HepG2 (cell line): ENCODE measurements around the gene XPO1. TPM values are rescaled to one million over a fixed set of nuclear protein-coding genes. Genes with fewer than 3 reads are reported as not detected.

Experiments
- KLF11 ChIP-seq: IDR thresholded peaks from 2 replicates; pipeline ENCODE4 v1.6.1; 2016; ENCODE audit warnings: missing compliant biosample characterization
- MED1 ChIP-seq: sonication (generic); formaldehyde crosslinking; IDR thresholded peaks from 2 replicates; pipeline ENCODE4 v1.4.0; 2020; ENCODE audit warnings: missing genetic modification reagents
- NFRKB ChIP-seq: fragments of 450-650 bp; IDR thresholded peaks from 2 replicates; pipeline ENCODE4 v1.6.1; 2017
- ZC3H4 ChIP-seq: sonication (generic); formaldehyde crosslinking; IDR thresholded peaks from 2 replicates; pipeline ENCODE4 v1.4.0; 2020; ENCODE audit warnings: missing genetic modification reagents, borderline replicate concordance
- ZEB1 ChIP-seq: IDR thresholded peaks from 2 replicates; pipeline ENCODE4 v1.6.1; 2012; ENCODE audit warnings: mild to moderate bottlenecking, low read depth, inconsistent platforms; ENCODE audit not compliant: insufficient replicate concordance
- ZNF296 ChIP-seq: sonication (generic); formaldehyde crosslinking; conservative IDR thresholded peaks from 2 replicates; pipeline ENCODE4 v1.5.0; 2020; ENCODE audit warnings: mild to moderate bottlenecking, missing genetic modification reagents
- ZNF607 ChIP-seq: sonication (generic); formaldehyde crosslinking; IDR thresholded peaks from 2 replicates; pipeline ENCODE4 v1.5.1; 2020; ENCODE audit warnings: missing genetic modification reagents, mild to moderate bottlenecking, borderline replicate concordance
- ZNF724P ChIP-seq: sonication (generic); formaldehyde crosslinking; IDR thresholded peaks from 2 replicates; pipeline ENCODE4 v1.8.0; 2022; ENCODE audit warnings: missing genetic modification reagents, borderline replicate concordance
- polyA plus RNA-seq, 8 experiments: library from polyadenylated mRNA; depleted of rRNA in 3 of 8; stranded (reverse) in 7 of 8; unstranded in 1 of 8; fragments of >200 nt; fragmentation: Illumina TruSeq in 4 of 8; extraction: Trizol in 4 of 8; gene quantifications; 2 replicates each; pipeline versions ENCODE4 v1.2.1 to v1.2.3, GENCODE V29; 2011 to 2016; ENCODE audit warnings: low read depth in 4 of 8, missing spikeins in 1 of 8, mixed read lengths in 1 of 8; ENCODE audit not compliant: insufficient read depth in 1 of 8
- total RNA-seq, 5 experiments: library from RNA; depleted of rRNA; stranded (reverse); fragments of >200 nt; fragmentation: Illumina TruSeq; extraction: Trizol; gene quantifications; 2 replicates each; pipeline ENCODE4 v1.2.3, GENCODE V29; 2016; ENCODE audit warnings: low read depth in 1 of 5
- TF ChIP-seq, protein P1 (sequence below): sonication (generic); formaldehyde crosslinking; IDR thresholded peaks from 2 replicates; pipeline ENCODE4 v1.5.0; 2020; ENCODE audit warnings: missing genetic modification reagents
- TF ChIP-seq, protein P2 (sequence below): sonication (generic); formaldehyde crosslinking; IDR thresholded peaks from 2 replicates; pipeline ENCODE4 v1.4.0; 2020; ENCODE audit warnings: mild to moderate bottlenecking, missing genetic modification reagents
- TF ChIP-seq, protein P3 (sequence below): sonication (generic); formaldehyde crosslinking; IDR thresholded peaks from 2 replicates; pipeline ENCODE4 v1.5.0; 2020; ENCODE audit warnings: mild to moderate bottlenecking, missing genetic modification reagents

XPO1 gene
- total and polyA plus RNA-seq, 2 of the 13 experiments (the other 11 are each of a cell fraction or from before 2014, with no cell fraction given), result 67.4 to 212 TPM

DNA sequence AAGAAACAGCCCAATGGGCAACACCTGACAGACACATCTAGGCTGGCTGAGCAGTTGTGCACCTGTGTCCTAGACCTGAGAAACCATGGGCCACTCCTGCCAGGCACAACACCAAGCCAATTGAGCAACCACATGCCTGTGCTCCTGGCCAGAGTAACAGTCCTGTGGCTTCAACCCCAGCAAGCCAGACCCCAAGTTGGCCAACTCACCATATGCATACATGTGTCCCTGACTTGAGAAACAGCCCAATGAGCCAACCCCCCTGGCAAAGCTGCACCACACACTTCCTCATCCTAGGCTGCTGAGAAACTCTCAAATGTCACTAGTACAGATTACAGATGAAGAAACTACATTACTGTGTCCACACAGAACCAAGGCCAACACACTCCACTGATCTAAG is 103.8 kb downstream of the XPO1 start (continued):
- TF ChIP-seq ZNF296 (CRISPR knock-in tag) (no peak), NFRKB (no peak), ZC3H4 (CRISPR knock-in tag) (no peak), MED1 (CRISPR knock-in tag) (no peak), KLF11 (CRISPR knock-in tag) (no peak), ZNF724P (CRISPR knock-in tag) (no peak), ZNF607 (CRISPR knock-in tag) (no peak), ZEB1 (no peak)
- TF ChIP-seq, protein P1, sequence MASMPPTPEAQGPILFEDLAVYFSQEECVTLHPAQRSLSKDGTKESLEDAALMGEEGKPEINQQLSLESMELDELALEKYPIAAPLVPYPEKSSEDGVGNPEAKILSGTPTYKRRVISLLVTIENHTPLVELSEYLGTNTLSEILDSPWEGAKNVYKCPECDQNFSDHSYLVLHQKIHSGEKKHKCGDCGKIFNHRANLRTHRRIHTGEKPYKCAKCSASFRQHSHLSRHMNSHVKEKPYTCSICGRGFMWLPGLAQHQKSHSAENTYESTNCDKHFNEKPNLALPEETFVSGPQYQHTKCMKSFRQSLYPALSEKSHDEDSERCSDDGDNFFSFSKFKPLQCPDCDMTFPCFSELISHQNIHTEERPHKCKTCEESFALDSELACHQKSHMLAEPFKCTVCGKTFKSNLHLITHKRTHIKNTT, result no peak
- TF ChIP-seq, protein P2, sequence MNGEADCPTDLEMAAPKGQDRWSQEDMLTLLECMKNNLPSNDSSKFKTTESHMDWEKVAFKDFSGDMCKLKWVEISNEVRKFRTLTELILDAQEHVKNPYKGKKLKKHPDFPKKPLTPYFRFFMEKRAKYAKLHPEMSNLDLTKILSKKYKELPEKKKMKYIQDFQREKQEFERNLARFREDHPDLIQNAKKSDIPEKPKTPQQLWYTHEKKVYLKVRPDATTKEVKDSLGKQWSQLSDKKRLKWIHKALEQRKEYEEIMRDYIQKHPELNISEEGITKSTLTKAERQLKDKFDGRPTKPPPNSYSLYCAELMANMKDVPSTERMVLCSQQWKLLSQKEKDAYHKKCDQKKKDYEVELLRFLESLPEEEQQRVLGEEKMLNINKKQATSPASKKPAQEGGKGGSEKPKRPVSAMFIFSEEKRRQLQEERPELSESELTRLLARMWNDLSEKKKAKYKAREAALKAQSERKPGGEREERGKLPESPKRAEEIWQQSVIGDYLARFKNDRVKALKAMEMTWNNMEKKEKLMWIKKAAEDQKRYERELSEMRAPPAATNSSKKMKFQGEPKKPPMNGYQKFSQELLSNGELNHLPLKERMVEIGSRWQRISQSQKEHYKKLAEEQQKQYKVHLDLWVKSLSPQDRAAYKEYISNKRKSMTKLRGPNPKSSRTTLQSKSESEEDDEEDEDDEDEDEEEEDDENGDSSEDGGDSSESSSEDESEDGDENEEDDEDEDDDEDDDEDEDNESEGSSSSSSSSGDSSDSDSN (CRISPR knock-in tag), result no peak
- TF ChIP-seq, protein P3, sequence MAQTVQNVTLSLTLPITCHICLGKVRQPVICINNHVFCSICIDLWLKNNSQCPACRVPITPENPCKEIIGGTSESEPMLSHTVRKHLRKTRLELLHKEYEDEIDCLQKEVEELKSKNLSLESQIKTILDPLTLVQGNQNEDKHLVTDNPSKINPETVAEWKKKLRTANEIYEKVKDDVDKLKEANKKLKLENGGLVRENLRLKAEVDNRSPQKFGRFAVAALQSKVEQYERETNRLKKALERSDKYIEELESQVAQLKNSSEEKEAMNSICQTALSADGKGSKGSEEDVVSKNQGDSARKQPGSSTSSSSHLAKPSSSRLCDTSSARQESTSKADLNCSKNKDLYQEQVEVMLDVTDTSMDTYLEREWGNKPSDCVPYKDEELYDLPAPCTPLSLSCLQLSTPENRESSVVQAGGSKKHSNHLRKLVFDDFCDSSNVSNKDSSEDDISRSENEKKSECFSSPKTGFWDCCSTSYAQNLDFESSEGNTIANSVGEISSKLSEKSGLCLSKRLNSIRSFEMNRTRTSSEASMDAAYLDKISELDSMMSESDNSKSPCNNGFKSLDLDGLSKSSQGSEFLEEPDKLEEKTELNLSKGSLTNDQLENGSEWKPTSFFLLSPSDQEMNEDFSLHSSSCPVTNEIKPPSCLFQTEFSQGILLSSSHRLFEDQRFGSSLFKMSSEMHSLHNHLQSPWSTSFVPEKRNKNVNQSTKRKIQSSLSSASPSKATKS, result no peak
